Caco-2 (cell line): Measurements from ENCODE around the gene NKD1. TPM values are rescaled to one million over a fixed set of nuclear protein-coding genes. Genes with fewer than 3 reads are reported as not detected.

ENCODE experiments used
- BruUV-seq: library from RNA; stranded (reverse); fragments of 400-500 nt; replicated peaks from 2 replicates; lab custom pipeline; 2021; lab: Mats Ljungman, UMichigan
- CTCF ChIA-PET: fragments of 300-600 bp; sonication (Branson Sonifier 250); formaldehyde crosslinking; loops from one replicate; lab custom pipeline; 2022; ENCODE audit warnings: antibody characterized with exemption; lab: Charles Lee
- POLR2A ChIA-PET: fragments of 300-600 bp; sonication (Branson Sonifier 250); formaldehyde crosslinking; loops from one replicate; lab custom pipeline; 2022; ENCODE audit warnings: antibody characterized with exemption; lab: Charles Lee
- DNase-seq, 2 experiments: peaks; one replicate each; pipeline versions ENCODE4 v3.0.0 to v3.0.0-alpha.2; 2020 to 2022
- H3K27me3 ChIP-seq: replicated peaks from 2 replicates; pipeline ENCODE4 v1.6.0; 2011; ENCODE audit warnings: low read length; ENCODE audit not compliant: control insufficient read depth, insufficient read depth
- H3K36me3 ChIP-seq: 2 replicates; pipeline ENCODE4 v1.5.1; 2011; ENCODE audit warnings: low read length; ENCODE audit not compliant: control insufficient read depth, insufficient read depth
- H3K4me1 ChIP-seq: fragments of 250-450 bp; sonication (Bioruptor Pico); 2 replicates; pipeline ENCODE4 v1.5.1; 2020; ENCODE audit warnings: mild to moderate bottlenecking
- H3K4me3 ChIP-seq: 2 replicates; pipeline ENCODE4 v1.5.1; 2011; ENCODE audit warnings: low read depth, mild to moderate bottlenecking, control low read depth, low read length
- H3K9me3 ChIP-seq: fragments of 250-450 bp; sonication (Bioruptor Pico); 2 replicates; pipeline ENCODE4 v1.5.1; 2020; ENCODE audit warnings: mild to moderate bottlenecking, moderate library complexity
- H3K27ac Mint-ChIP-seq: one replicate; pipeline ENCODE4 v1.8.0; 2022; ENCODE audit warnings: mixed read lengths; ENCODE audit not compliant: unreplicated experiment
- H3K27me3 Mint-ChIP-seq: one replicate; pipeline ENCODE4 v1.8.0; 2022; ENCODE audit warnings: mixed read lengths; ENCODE audit not compliant: insufficient read depth, unreplicated experiment
- H3K36me3 Mint-ChIP-seq: one replicate; pipeline ENCODE4 v1.8.0; 2022; ENCODE audit warnings: mild to moderate bottlenecking, mixed read lengths; ENCODE audit not compliant: insufficient read depth, unreplicated experiment
- H3K4me1 Mint-ChIP-seq: one replicate; pipeline ENCODE4 v1.8.0; 2022; ENCODE audit warnings: low read depth, mixed read lengths; ENCODE audit not compliant: unreplicated experiment
- H3K4me3 Mint-ChIP-seq: one replicate; pipeline ENCODE4 v1.8.0; 2022; ENCODE audit warnings: mild to moderate bottlenecking, moderate library complexity, mixed read lengths; ENCODE audit not compliant: unreplicated experiment
- H3K9me3 Mint-ChIP-seq: one replicate; pipeline ENCODE4 v1.8.0; 2022; ENCODE audit warnings: mixed read lengths; ENCODE audit not compliant: unreplicated experiment
- intact Hi-C: fragments of 100-400 bp; cut with micrococcal nuclease; formaldehyde crosslinking; loops from one replicate; pipeline ENCODE4 v1.10.0; 2022; ENCODE audit not compliant: unreplicated experiment
- total RNA-seq: library from RNA; stranded (reverse); gene quantifications from 2 replicates; pipeline ENCODE4 v1.2.3, GENCODE V29; 2022
- TF ChIP-seq, protein P1 (sequence below), 2 experiments: fragments of 200-600 bp in 1 of 2; IDR thresholded peaks; 1 replicate in 1 of 2; 2 replicates in 1 of 2; pipeline versions ENCODE4 v1.5.1 to v1.8.0; 2011 to 2022; ENCODE audit warnings: antibody characterized with exemption in 1 of 2, control low read depth in 1 of 2, inconsistent platforms in 1 of 2, low read depth in 1 of 2, low read length in 1 of 2, mild to moderate bottlenecking in 1 of 2, moderate library complexity in 1 of 2; ENCODE audit not compliant: insufficient read depth in 1 of 2, severe bottlenecking in 1 of 2, unreplicated experiment in 1 of 2

NKD1 gene
- total RNA-seq, 1 experiment from 2014 or later = 54.9 TPM

DNA sequence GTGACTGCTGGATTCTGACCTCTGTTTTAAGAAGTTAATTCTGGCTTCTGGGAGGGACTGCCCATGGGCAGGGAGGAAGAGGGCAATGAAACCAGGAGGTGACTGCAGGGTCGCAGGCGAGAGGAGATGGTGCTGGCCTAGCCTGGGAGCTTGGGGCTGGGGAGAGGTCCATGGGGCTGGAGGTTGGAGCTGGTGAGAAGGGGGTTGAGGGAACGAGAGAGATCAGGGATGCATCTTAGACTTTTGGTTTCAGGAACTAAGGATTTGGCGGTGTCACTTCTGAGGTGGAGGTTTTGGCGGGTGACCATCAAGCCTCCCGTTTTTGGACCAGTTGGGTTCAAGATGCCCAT is 64.6 kb downstream of the NKD1 start:
- H3K4me1 Mint-ChIP-seq = no peaks in the 10 kb centered on the region
- no peak overlapping the region for H3K4me3 ChIP-seq
- no peak for DNase-seq
- H3K36me3 ChIP-seq = no peaks in the 10 kb centered on the region; the same call in 1 of the 2 replicates
- TF ChIP-seq, protein P1, sequence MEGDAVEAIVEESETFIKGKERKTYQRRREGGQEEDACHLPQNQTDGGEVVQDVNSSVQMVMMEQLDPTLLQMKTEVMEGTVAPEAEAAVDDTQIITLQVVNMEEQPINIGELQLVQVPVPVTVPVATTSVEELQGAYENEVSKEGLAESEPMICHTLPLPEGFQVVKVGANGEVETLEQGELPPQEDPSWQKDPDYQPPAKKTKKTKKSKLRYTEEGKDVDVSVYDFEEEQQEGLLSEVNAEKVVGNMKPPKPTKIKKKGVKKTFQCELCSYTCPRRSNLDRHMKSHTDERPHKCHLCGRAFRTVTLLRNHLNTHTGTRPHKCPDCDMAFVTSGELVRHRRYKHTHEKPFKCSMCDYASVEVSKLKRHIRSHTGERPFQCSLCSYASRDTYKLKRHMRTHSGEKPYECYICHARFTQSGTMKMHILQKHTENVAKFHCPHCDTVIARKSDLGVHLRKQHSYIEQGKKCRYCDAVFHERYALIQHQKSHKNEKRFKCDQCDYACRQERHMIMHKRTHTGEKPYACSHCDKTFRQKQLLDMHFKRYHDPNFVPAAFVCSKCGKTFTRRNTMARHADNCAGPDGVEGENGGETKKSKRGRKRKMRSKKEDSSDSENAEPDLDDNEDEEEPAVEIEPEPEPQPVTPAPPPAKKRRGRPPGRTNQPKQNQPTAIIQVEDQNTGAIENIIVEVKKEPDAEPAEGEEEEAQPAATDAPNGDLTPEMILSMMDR (IDR thresholded peaks at IDR 0.05; ENCODE audit: insufficient read depth in 1 of 2, low read depth in 1 of 2, low read length in 1 of 2, severe bottlenecking in 1 of 2, unreplicated experiment in 1 of 2) = no peak
- ChIA-PET POLR2A (no interaction called here), CTCF (no interaction called here)
- H3K4me3 Mint-ChIP-seq = no peak overlapping the region
- peaks cover 8% of the 10 kb centered on the region; the same call in 1 of the 2 replicates for H3K4me1 ChIP-seq
- intact Hi-C loops = no loop called here
- H3K9me3 Mint-ChIP-seq = no peaks in the 10 kb centered on the region
- peak overlapping the region; percentile 7 for H3K27ac Mint-ChIP-seq
- peaks cover 19% of the 10 kb centered on the region for H3K36me3 Mint-ChIP-seq
- no peaks in the 10 kb centered on the region for H3K27me3 ChIP-seq
- H3K9me3 ChIP-seq = no peaks in the 10 kb centered on the region
- BruUV-seq = no TSS peak
- no peaks in the 10 kb centered on the region for H3K27me3 Mint-ChIP-seq

DNA sequence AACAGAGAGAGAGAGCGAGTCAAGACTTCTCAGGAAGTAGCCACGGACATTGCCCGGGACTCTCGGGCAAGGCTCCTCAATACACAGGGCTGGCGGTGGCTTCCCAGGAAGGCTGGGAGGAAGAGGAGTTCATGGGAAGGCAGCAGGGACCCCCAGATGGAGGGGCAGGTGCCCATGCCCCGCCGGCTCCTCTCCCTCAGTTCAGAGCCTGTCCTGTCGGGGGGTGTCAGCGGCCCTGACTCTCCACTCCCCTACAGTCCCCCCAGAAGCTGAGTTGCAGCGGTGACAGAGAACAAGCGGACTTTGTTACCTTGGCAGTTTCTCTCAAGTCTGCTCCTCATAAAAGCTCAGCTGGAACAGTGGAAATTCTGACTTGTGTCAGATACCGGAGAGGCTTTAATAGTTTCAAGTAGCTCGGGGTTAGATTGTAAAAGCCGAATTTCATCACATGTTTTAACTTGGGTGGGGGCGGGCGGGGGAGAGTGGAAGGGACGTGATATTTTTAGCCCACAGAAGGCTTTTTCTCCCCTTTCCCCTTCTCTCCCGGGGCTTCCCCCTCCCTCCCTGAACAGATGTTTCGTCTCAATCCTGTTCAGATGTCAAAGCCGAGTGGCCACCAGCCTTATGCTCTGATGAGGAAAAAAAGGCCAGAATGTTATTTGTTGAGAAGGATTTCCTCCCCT is 65.2 kb downstream of the NKD1 start:
- Histone ChIP-seq H3K27me3 (no peaks in the 10 kb centered on the region), H3K9me3 (no peaks in the 10 kb centered on the region), H3K4me1 (peaks cover 8% of the 10 kb centered on the region; the same call in 1 of the 2 replicates), H3K4me3 (no peak overlapping the region), H3K36me3 (no peaks in the 10 kb centered on the region; the same call in 1 of the 2 replicates)
- no peak overlapping the region for H3K4me3 Mint-ChIP-seq
- BruUV-seq = no TSS peak
- no peak for DNase-seq
- POLR2A ChIA-PET = no interaction called here
- H3K36me3 Mint-ChIP-seq = peaks cover 13% of the 10 kb centered on the region
- no peaks in the 10 kb centered on the region for H3K27me3 Mint-ChIP-seq
- H3K9me3 Mint-ChIP-seq = no peaks in the 10 kb centered on the region
- H3K4me1 Mint-ChIP-seq = no peaks in the 10 kb centered on the region
- TF ChIP-seq, protein P1 (IDR thresholded peaks at IDR 0.05; ENCODE audit: insufficient read depth in 1 of 2, low read depth in 1 of 2, low read length in 1 of 2, severe bottlenecking in 1 of 2, unreplicated experiment in 1 of 2) = no peak
- intact Hi-C loops = no loop called here
- CTCF ChIA-PET = interaction anchor here (1.5 kb wide), 1 partner anchor 52 kb away, joined by 8 read pairs; no protein-coding TSS in a partner anchor
- no peak overlapping the region for H3K27ac Mint-ChIP-seq

DNA sequence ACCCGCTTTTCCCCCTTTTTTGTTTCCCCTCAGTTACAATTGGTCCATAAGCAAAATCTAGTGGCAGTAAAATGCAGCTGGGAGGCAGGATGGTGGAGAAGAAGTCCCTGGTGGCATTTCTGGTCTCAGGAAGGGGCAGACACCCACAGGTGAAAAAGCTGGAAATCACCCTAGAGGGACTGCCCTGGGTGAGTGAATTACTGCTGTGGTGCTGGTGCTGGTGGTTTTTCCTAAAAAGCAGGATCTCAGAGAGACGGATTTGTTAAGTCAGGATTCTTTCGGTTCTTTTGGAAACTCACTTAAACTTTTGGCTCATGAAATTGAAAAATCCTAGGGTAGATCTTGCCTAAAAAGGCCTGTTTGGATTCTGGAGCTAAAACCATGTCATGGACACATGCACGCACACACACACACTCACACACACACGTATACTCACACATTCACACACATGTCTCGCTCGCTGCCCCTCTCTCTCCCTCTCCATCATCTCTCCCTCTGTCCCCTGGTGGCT is 65.8 kb downstream of the NKD1 start:
- H3K9me3 ChIP-seq = no peaks in the 10 kb centered on the region
- CTCF ChIA-PET = interaction anchor here (1.5 kb wide), 1 partner anchor 51 kb away, joined by 8 read pairs; no protein-coding TSS in a partner anchor
- H3K36me3 ChIP-seq = no peaks in the 10 kb centered on the region; the same call in 1 of the 2 replicates
- peaks cover 13% of the 10 kb centered on the region for H3K36me3 Mint-ChIP-seq
- H3K4me3 Mint-ChIP-seq = no peak overlapping the region
- no peaks in the 10 kb centered on the region for H3K9me3 Mint-ChIP-seq
- peak overlapping the region; percentile 38 for H3K27ac Mint-ChIP-seq
- H3K4me3 ChIP-seq = no peak overlapping the region
- TF ChIP-seq, protein P1 (IDR thresholded peaks at IDR 0.05; ENCODE audit: insufficient read depth in 1 of 2, low read depth in 1 of 2, low read length in 1 of 2, severe bottlenecking in 1 of 2, unreplicated experiment in 1 of 2) = no peak
- POLR2A ChIA-PET = no interaction called here
- no peak for DNase-seq
- intact Hi-C loops = no loop called here
- no peaks in the 10 kb centered on the region for H3K4me1 Mint-ChIP-seq
- H3K27me3 Mint-ChIP-seq = no peaks in the 10 kb centered on the region
- H3K4me1 ChIP-seq = peaks cover 8% of the 10 kb centered on the region; the same call in 1 of the 2 replicates
- no peaks in the 10 kb centered on the region for H3K27me3 ChIP-seq
- no TSS peak for BruUV-seq
